HL-60 (cell line): Measurements from ENCODE around the gene WFIKKN2.
"Not testable (repeated sequence)": the region's sequence is repeated elsewhere in the genome, so short reads cannot be mapped to it uniquely, and the experiment has no call there.

Experiments
- DNase-seq, 2 experiments: peaks; one replicate each; pipeline ENCODE4 v3.0.0-alpha.2; 2010 to 2020; ENCODE audit warnings: low read depth in 1 of 2, low spot score in 1 of 2
- H3K27ac ChIP-seq: fragments of 250-450 bp; sonication (Bioruptor Pico); replicated peaks from 2 replicates; pipeline ENCODE4 v1.5.1; 2020; ENCODE audit warnings: mild to moderate bottlenecking, moderate library complexity
- H3K27me3 ChIP-seq: fragments of 250-450 bp; sonication (Bioruptor Pico); 2 replicates; pipeline ENCODE4 v1.5.1; 2021; ENCODE audit warnings: mild to moderate bottlenecking, moderate library complexity; ENCODE audit not compliant: insufficient read depth, poor library complexity, severe bottlenecking
- H3K4me3 ChIP-seq: replicated peaks from 2 replicates; pipeline ENCODE4 v1.5.1; 2011; ENCODE audit warnings: mild to moderate bottlenecking, control low read depth, low read length; ENCODE audit not compliant: insufficient read depth
- CTCF ChIP-seq: IDR thresholded peaks from one replicate; pipeline ENCODE4 v1.5.1; 2011; ENCODE audit warnings: low read length, control low read depth, inconsistent platforms; ENCODE audit not compliant: insufficient read depth
- GABPA ChIP-seq: IDR thresholded peaks from 2 replicates; pipeline ENCODE4 v1.6.1; 2012; ENCODE audit warnings: low read depth
- POLR2AphosphoS5 ChIP-seq: IDR thresholded peaks from 2 replicates; pipeline ENCODE4 v1.6.1; 2012; ENCODE audit warnings: low read depth
- SPI1 ChIP-seq: IDR thresholded peaks from 2 replicates; pipeline ENCODE4 v1.6.1; 2012; ENCODE audit warnings: low read depth, mild to moderate bottlenecking, borderline replicate concordance
- TF ChIP-seq, protein P1 (sequence below): IDR thresholded peaks from 2 replicates; pipeline ENCODE4 v1.6.1; 2012; ENCODE audit warnings: low read depth; ENCODE audit not compliant: insufficient replicate concordance

The WFIKKN2 gene

GRCh38 chr17:50802609-50803571 lies 32.5 kb upstream of the WFIKKN2 start:
- no peak for DNase-seq
- H3K27ac ChIP-seq = no peak overlapping the region
- no peak overlapping the region for H3K4me3 ChIP-seq
- TF ChIP-seq CTCF (no peak), SPI1 (no peak), POLR2AphosphoS5 (no peak), GABPA (no peak)
- TF ChIP-seq, protein P1, sequence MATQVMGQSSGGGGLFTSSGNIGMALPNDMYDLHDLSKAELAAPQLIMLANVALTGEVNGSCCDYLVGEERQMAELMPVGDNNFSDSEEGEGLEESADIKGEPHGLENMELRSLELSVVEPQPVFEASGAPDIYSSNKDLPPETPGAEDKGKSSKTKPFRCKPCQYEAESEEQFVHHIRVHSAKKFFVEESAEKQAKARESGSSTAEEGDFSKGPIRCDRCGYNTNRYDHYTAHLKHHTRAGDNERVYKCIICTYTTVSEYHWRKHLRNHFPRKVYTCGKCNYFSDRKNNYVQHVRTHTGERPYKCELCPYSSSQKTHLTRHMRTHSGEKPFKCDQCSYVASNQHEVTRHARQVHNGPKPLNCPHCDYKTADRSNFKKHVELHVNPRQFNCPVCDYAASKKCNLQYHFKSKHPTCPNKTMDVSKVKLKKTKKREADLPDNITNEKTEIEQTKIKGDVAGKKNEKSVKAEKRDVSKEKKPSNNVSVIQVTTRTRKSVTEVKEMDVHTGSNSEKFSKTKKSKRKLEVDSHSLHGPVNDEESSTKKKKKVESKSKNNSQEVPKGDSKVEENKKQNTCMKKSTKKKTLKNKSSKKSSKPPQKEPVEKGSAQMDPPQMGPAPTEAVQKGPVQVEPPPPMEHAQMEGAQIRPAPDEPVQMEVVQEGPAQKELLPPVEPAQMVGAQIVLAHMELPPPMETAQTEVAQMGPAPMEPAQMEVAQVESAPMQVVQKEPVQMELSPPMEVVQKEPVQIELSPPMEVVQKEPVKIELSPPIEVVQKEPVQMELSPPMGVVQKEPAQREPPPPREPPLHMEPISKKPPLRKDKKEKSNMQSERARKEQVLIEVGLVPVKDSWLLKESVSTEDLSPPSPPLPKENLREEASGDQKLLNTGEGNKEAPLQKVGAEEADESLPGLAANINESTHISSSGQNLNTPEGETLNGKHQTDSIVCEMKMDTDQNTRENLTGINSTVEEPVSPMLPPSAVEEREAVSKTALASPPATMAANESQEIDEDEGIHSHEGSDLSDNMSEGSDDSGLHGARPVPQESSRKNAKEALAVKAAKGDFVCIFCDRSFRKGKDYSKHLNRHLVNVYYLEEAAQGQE = no peak
- no peaks in the 10 kb centered on the region for H3K27me3 ChIP-seq

DNA sequence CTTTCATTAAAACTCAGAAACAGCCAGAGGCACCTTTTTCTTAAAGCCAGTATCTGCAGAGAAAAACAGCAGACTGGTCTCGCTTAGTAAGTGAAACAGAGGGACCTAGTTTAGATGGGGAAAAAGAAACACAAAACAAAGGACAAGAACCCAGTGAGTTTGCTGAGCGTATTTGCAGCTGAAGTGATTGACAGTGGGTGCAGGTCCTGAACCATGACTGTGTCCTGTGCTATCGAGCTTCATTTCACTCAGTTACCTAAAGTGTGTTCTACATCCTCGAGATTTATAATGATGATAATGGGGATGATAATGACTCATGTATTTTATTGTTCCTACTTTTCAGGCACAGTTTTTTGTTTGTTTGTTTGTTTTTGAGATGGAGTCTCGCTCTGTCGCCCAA lies 31.7 kb upstream of the WFIKKN2 start:
- no peak for DNase-seq
- H3K27ac ChIP-seq = no peak overlapping the region
- H3K27me3 ChIP-seq = no peaks in the 10 kb centered on the region
- no peak overlapping the region for H3K4me3 ChIP-seq
- TF ChIP-seq SPI1 (no peak), GABPA (no peak), POLR2AphosphoS5 (no peak), CTCF (no peak)
- TF ChIP-seq, protein P1 = no peak

DNA sequence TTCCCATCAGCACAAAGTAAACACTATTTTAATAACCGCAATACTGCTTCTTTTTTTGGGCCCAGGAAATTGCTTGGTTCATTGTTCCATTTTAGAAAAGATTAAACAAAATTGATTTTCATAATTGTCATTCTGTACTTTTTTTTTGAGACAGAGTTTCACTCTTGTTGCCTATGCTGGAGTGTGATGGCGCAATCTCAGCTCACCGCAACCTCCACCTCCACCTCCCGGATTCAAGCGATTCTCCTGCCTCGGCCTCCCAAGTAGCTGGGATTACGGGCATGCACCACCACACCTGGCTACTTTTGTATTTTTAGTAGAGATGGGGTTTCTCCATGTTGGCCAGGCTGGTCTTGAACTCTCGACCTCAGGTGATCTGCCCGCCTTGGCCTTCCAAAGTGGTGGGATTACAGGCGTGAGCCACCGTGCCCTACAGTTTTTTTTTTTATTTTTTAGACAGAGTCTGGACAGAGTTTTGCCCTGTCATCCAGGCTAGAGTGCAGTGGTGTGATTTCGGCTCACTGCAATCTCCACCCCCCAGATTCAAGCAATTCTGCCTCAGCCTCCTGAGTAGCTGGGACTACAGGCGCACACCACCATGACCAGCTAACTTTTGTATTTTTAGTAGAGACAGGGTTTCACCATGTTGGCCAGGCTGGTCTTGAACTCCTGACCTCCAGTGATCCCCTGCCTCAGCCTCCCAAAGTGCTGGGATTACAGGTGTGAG lies 30.5 kb upstream of the WFIKKN2 start:
- not testable (repeated sequence) for H3K4me3 ChIP-seq, DNase-seq, H3K27me3 ChIP-seq, H3K27ac ChIP-seq

- H3K4me3 ChIP-seq = no peak overlapping the region
- DNase-seq = no peak
- TF ChIP-seq GABPA (no peak), POLR2AphosphoS5 (no peak)
- H3K27me3 ChIP-seq = no peaks in the 10 kb centered on the region
- H3K27ac ChIP-seq = no peak overlapping the region
Observed at GRCh38 chr17:50805486-50805885, 29.9 kb upstream of the WFIKKN2 start.
